Retina (tissue), 1 donor: ENCODE results near the gene FAM43B.
"Not testable (repeated sequence)": the region's sequence is repeated elsewhere in the genome, so short reads cannot be mapped to it uniquely, and the experiment has no call there.

Experiments used
- DNase-seq: peaks from one replicate; pipeline ENCODE4 v3.0.0-alpha.2; 2016

Gene FAM43B, protein sequence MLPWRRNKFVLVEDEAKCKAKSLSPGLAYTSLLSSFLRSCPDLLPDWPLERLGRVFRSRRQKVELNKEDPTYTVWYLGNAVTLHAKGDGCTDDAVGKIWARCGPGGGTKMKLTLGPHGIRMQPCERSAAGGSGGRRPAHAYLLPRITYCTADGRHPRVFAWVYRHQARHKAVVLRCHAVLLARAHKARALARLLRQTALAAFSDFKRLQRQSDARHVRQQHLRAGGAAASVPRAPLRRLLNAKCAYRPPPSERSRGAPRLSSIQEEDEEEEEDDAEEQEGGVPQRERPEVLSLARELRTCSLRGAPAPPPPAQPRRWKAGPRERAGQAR

GRCh38 chr1:20551945-20552727 is at the start of gene FAM43B:
FAM43B (plus strand) TSS chr1:20552573; CDS start chr1:20552974, 401 bp downstream.
- peak; percentile 85 for DNase-seq

DNA sequence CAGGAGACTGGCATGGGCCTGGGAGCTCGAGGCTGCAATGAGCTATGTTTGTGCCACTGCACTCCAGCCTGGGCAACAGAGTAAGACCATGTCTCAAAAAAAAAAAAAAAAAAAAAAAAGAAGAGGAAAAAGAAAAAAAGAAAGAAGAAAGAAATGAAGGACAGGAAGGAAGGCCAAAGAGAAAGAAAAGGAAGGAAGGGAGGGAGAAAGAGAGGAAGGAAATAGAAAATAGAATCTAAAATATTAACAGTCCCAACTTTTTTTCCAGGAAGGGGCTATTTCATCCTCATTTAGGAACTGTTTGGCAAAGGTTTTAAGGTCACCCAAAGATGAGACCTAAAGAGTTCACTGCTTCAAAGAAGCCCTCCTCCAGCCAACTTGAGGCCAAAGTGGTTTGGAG is 46.9 kb upstream of the FAM43B start:
- no peak for DNase-seq

- no peak for DNase-seq
These were observed 45.2 kb upstream of the FAM43B start for GRCh38 chr1:20507248-20507563.

DNA sequence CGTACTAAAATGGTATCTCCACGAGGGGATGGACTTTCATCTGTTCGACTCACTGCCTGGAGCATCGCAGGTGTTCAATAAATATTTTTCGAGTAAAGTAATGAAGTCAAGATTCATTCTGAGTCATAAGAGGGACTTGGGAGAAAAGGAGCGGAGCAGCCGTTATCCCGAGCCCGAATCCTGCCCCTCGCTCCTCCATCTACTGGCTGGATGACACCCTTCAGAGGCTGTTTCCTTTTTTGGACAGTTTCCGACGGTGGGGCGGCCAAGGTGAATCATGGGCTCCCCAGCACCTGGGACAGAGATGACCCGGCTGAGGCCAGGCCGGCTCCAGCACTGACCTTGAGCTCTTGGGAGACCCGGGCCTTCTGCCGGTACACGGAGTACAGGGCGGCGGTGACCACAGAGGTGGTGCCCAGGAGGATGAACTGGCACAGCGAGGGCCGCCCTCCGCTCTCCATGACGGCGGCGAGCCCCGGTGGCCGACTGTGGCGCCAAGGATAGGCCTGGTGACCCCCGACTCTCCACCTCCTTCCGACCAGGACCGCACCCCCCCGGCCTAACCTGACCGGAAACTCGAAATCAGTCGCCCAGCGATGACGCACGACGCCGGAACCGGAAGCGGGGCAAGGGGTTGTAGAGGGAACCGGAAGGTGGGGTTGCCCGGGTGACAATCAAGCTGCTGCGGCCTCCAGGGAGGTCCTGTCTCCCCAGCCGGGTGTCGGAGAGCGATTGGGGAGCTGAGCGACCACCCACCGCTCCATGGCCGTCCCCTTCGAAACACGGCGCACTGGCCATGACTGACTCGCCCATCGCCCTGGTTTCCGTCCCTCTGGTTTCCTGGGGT is 44.6 kb upstream of the FAM43B start, which contains the start of gene MUL1:
Gene MUL1 (minus strand): TSS at position 588 of the 847 bp plus-strand sequence. CDS start 127 bp downstream, at position 461.
- DNase-seq: peak; percentile 97

DNA sequence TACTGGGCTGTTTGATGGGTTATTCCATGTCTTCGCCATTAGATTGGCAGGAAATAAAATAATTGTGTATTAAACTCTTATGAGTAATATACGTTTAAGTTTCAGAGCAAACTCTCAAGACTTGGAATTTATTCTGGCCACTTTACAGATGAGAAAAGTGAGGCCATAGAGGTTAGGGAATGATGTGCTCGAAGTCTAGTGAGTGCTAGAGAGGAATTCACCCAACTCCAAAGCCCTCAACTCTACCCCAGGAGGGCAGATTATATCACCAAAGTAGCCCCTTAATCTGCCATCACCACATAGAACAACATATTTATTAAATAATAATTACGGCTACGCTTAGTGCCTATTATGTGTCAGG is 44.0 kb upstream of the FAM43B start:
- no peak for DNase-seq

DNA sequence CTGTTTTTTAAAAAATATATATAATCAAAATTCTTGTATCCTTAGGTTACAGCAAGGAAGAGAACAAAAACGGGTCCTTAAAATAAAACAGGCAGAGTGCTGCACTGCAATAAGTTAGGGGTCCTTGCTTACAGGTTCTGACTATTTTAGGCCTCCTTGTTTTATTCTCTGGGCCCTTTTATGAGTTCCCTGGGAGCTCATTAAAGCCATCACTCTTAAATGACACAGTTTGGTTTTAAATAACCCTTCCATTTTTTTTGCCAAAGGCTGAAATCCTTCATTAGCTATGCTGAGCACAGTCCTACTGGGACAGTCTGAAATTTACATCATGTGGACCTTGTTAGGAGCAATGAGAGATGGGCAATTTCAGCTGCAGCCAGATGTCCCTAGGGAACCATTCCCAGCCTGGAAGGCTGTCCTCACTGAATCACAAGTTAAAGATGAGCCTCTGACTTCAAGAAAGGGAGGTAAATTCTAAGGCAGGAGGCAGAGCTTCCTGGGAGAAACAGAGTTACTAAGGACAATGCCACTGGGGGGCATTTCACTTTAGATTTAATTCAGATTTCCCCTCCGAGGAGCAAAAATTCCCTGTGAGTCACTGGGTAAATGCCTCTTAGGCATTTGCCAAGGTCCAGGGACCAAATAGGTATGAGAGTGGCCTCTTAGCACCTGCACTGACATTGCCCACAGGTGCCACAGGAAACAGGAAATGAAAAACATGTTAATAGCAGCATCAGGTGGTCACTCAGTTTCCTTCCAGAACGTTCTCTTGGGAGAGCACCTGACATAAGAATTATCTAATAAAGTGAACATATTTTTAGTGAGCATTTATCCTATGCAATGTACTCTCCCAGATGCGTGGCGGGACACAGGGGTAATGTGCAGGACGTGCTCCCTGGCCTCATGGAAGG is 40.6 kb upstream of the FAM43B start:
- DNase-seq: no peak

GRCh38 chr1:20519609-20520262 is 32.6 kb upstream of the FAM43B start:
- DNase-seq: not testable (repeated sequence)

- peak; percentile 88 for DNase-seq
These were observed 30.2 kb upstream of the FAM43B start for GRCh38 chr1:20521960-20522861.

DNA sequence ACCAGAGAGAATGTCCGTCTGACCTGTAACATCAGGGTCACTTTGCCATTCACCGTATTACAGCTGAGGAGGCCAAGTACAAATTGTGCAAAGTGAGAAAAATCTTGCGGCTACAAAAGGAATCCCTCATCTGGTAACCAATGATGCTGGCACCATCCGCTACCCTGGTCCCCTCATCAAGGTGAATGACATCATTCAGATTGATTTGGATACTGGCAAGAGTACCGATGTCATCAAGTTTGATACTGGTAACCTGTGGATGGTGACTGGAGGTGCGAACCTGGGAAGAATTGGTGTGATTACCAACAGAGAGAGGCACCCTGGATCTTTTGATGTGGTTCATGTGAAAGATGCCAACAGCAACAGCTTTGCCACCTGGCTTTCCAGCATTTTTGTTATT is 26.1 kb upstream of the FAM43B start:
- DNase-seq: no peak

- no peak for DNase-seq
These were observed 24.2 kb upstream of the FAM43B start for GRCh38 chr1:20528221-20528620.

GRCh38 chr1:20530306-20530705 is 22.1 kb upstream of the FAM43B start:
- no peak for DNase-seq

DNA sequence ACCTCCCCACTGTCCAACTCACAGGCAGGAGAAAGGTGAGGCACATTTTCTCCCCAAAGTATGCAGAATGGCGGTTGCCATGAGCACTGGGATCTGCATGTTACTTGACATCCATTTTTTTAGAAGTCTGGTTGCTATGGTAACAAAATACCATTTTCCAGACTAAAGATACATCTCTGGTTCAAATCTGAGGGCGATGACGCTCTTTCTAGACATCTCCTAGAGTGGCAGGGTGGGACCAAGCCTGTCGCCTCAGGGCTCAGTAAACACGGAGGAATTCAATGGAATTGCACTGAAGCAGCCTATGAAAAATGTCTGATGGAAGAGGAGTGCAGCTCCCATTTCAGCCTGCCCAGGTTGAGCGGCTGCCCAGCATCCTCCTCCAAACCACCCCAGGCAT is 21.5 kb upstream of the FAM43B start:
- DNase-seq: no peak

- no peak for DNase-seq
These were observed 18.7 kb upstream of the FAM43B start for GRCh38 chr1:20533635-20534034.

DNA sequence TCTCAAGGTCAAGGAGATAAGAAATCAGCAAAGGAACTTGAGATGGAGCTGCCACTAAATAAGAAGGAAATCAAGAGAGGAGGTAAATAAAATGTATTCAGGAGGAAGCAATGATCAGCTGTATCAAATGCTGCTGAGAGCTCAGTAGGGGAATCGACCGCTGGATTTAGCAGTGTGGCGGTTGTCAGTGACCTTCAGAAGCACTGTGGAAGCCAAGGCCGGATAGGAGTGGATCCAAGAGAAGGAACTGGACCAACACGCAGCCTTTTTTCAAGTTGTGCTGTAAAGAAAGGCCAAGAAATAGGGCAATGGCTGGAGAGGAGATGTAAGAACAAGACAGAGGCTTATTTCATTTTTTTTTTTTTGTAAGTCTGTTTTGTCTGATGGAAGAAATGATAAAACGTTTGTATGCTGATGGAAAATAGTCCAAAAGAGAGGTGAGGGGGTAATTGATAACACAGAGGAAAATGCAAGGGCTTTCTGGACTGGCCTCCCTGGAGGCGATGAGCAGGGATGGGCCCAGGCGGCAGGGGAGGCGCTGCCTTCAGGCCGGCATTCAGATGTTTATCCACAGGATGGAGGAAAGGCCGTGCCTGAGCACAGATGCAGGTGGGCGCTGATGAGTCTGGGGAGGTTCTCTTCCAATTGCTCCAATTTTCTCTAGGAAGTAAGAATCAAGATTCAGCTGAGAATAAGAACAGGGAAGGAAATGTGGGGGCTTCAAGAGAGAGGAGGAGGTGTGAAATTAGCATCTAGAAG is 17.5 kb upstream of the FAM43B start:
- no peak for DNase-seq

DNA sequence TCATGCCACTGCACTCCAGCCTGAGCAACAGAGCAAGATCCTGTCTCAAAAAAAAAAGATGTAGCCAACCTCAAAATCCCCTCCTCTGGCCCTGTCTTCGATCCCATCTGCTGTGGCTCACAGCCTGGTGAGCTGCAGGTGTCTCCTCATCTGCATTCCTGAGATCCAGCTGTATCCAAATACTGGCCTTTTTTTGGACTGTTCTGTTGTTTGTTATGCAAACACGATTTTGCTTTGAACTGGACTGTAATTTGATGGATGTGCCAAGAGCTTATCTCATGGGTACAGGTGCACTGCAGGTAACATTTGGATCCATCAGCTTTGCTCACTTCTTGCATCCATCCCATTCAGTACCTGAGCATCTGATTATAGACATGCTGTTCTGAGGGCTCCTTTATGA is 14.1 kb upstream of the FAM43B start:
- no peak for DNase-seq

GRCh38 chr1:20538760-20539551 is 13.4 kb upstream of the FAM43B start:
- no peak for DNase-seq

- no peak for DNase-seq
These were observed 12.1 kb upstream of the FAM43B start for GRCh38 chr1:20540281-20540680.

DNA sequence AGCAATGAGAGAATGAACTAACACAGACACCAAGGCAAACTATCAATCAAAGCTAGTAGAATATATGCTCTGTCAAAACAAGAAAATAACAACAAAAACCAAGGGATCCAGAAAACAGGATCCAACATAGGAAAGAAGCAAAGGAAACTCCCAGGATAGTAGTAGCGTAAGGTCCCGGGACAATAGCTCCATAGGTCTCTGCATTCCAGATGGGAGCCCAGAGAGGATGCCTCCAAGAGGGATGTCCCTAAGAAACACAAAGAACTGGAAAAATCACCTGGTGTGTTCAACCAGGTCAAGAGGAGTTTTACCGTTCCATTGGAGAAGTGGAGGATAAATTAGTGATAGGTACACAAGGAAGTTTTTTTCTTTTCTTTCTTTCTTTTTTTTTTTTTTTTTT is 5.7 kb upstream of the FAM43B start:
- DNase-seq: no peak

DNA sequence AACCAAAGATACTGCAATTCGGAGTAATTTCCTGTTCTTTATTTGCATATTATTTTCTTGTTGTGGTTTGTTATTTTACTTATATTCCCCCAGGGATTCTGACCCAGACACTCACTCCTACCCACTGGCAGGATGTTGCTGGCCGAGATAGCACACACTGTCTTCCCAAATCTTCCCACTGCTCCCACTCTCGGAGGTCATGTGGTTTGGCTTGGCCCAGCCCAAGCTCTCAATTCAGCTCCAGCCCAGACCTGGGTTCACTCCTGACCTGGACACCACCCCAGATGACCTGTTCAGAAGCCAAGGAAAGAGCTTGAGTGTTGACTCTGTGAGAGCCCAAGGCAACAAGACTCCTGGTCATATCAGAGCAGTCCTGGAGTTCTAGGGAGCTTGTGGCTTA is 1.2 kb upstream of the FAM43B start:
- DNase-seq: no peak
